HEK293 (cell line): ENCODE data around the gene FOXN4.
A peak's percentile ranks its signal among the peaks of the same experiment; 100 is the strongest.

Experiments
- CTCF ChIA-PET: fragments of 350-600 bp; formaldehyde crosslinking; extraction: SDS; loops from one replicate; lab custom pipeline; 2021; ENCODE audit warnings: antibody characterized with exemption; lab: Yijun Ruan, JAX
- POLR2A ChIA-PET: fragments of 300-600 bp; formaldehyde crosslinking; extraction: SDS; loops from one replicate; lab custom pipeline; 2020; ENCODE audit warnings: antibody characterized with exemption, inconsistent platforms; lab: Yijun Ruan, JAX
- H3K27ac ChIP-seq: fragments of 200-500 bp; sonication (Bioruptor generic); 2 replicates; pipeline ENCODE4 v1.5.1; 2014; ENCODE audit warnings: low read depth, low read length, control low read depth, inconsistent platforms; ENCODE audit errors: extremely low read depth
- H3K36me3 ChIP-seq, 2 experiments: fragments of 200-500 bp in 1 of 2; sonication (Bioruptor generic) in 1 of 2; 1 replicate in 1 of 2; 2 replicates in 1 of 2; pipeline ENCODE4 v1.5.1; 2014 to 2017; ENCODE audit warnings: inconsistent platforms in 2 of 2, low read length in 2 of 2; ENCODE audit not compliant: control insufficient read depth in 2 of 2, insufficient read depth in 1 of 2
- H3K4me1 ChIP-seq: fragments of 200-500 bp; sonication (Bioruptor generic); 2 replicates; pipeline ENCODE4 v1.5.1; 2014; ENCODE audit warnings: mild to moderate bottlenecking, low read length, inconsistent platforms; ENCODE audit not compliant: control insufficient read depth, insufficient read depth
- H3K4me3 ChIP-seq: 2 replicates; pipeline ENCODE4 v1.5.1; 2011; ENCODE audit warnings: low read depth, mild to moderate bottlenecking, control low read depth, low read length, moderate library complexity
- H3K9me3 ChIP-seq: fragments of 200-500 bp; sonication (Bioruptor generic); 2 replicates; pipeline ENCODE4 v1.5.1; 2014; ENCODE audit warnings: low read depth, low read length, inconsistent platforms; ENCODE audit not compliant: control insufficient read depth, insufficient read depth
- REPIN1 ChIP-seq: fragments of 450-650 bp; formaldehyde crosslinking; IDR thresholded peaks from 2 replicates; pipeline ENCODE4 v1.5.1; 2017; ENCODE audit warnings: missing biosample characterization, missing genetic modification characterization, low read depth
- SETDB1 ChIP-seq: IDR thresholded peaks from one replicate; pipeline ENCODE4 v1.6.1; 2017; ENCODE audit warnings: mild to moderate bottlenecking, low read length, moderate library complexity, mixed read lengths; ENCODE audit not compliant: insufficient read length
- SP2 ChIP-seq: fragments of 450-650 bp; formaldehyde crosslinking; IDR thresholded peaks from 2 replicates; pipeline ENCODE4 v1.5.1; 2016; ENCODE audit warnings: missing biosample characterization, missing genetic modification characterization
- ZBTB21 ChIP-seq: fragments of 450-650 bp; formaldehyde crosslinking; IDR thresholded peaks from 2 replicates; pipeline ENCODE4 v1.5.1; 2017; ENCODE audit warnings: missing biosample characterization, missing genetic modification characterization
- ZFHX2 ChIP-seq: fragments of 450-650 bp; formaldehyde crosslinking; conservative IDR thresholded peaks from 2 replicates; pipeline ENCODE4 v1.5.1; 2016; ENCODE audit warnings: missing biosample characterization, missing genetic modification characterization
- ZNF121 ChIP-seq: fragments of 450-650 bp; formaldehyde crosslinking; IDR thresholded peaks from 2 replicates; pipeline ENCODE4 v1.5.1; 2016; ENCODE audit warnings: missing biosample characterization, missing genetic modification characterization
- ZNF132 ChIP-seq: fragments of 450-650 bp; formaldehyde crosslinking; IDR thresholded peaks from 2 replicates; pipeline ENCODE4 v1.5.1; 2017; ENCODE audit warnings: missing biosample characterization, missing genetic modification characterization, borderline replicate concordance
- ZNF324 ChIP-seq: fragments of 450-650 bp; formaldehyde crosslinking; IDR thresholded peaks from 2 replicates; pipeline ENCODE4 v1.5.1; 2016; ENCODE audit warnings: missing biosample characterization, missing genetic modification characterization
- ZNF521 ChIP-seq: fragments of 450-650 bp; formaldehyde crosslinking; IDR thresholded peaks from 2 replicates; pipeline ENCODE4 v1.5.1; 2017; ENCODE audit warnings: missing biosample characterization, mild to moderate bottlenecking, missing genetic modification characterization
- ZNF555 ChIP-seq: fragments of 450-650 bp; formaldehyde crosslinking; conservative IDR thresholded peaks from 2 replicates; pipeline ENCODE4 v1.5.1; 2017; ENCODE audit warnings: missing biosample characterization, mild to moderate bottlenecking, missing genetic modification characterization, inconsistent platforms
- ZNF561 ChIP-seq: fragments of 450-650 bp; IDR thresholded peaks from 2 replicates; pipeline ENCODE4 v1.5.1; 2018; ENCODE audit warnings: missing biosample characterization, missing genetic modification characterization, borderline replicate concordance
- ZNF600 ChIP-seq: fragments of 450-650 bp; formaldehyde crosslinking; IDR thresholded peaks from 2 replicates; pipeline ENCODE4 v1.5.1; 2016; ENCODE audit warnings: missing biosample characterization, missing genetic modification characterization
- ZNF654 ChIP-seq: fragments of 450-650 bp; formaldehyde crosslinking; IDR thresholded peaks from 2 replicates; pipeline ENCODE4 v1.5.1; 2016; ENCODE audit warnings: low read depth, missing biosample characterization, missing genetic modification characterization
- ZNF658 ChIP-seq: fragments of 450-650 bp; formaldehyde crosslinking; IDR thresholded peaks from 2 replicates; pipeline ENCODE4; 2016; ENCODE audit warnings: missing biosample characterization, missing genetic modification characterization
- ZNF701 ChIP-seq: fragments of 450-650 bp; formaldehyde crosslinking; IDR thresholded peaks from 2 replicates; pipeline ENCODE4 v1.5.1; 2016; ENCODE audit warnings: missing biosample characterization, missing genetic modification characterization
- ZXDB ChIP-seq: fragments of 450-650 bp; formaldehyde crosslinking; IDR thresholded peaks from 2 replicates; pipeline ENCODE4 v1.5.1; 2016; ENCODE audit warnings: missing biosample characterization, missing genetic modification characterization
- TF ChIP-seq, protein P1 (sequence below): fragments of 450-650 bp; formaldehyde crosslinking; IDR thresholded peaks from 2 replicates; pipeline ENCODE4 v1.5.1; 2017; ENCODE audit warnings: missing biosample characterization, missing genetic modification characterization
- TF ChIP-seq, protein P2 (sequence below): fragments of 450-650 bp; formaldehyde crosslinking; IDR thresholded peaks from 2 replicates; pipeline ENCODE4 v1.5.1; 2016; ENCODE audit warnings: missing biosample characterization, missing genetic modification characterization
- TF ChIP-seq, protein P3 (sequence below): fragments of 450-650 bp; formaldehyde crosslinking; optimal IDR thresholded peaks from 2 replicates; pipeline ENCODE3; 2016; ENCODE audit warnings: missing biosample characterization, mild to moderate bottlenecking, missing genetic modification characterization

Gene FOXN4

DNA sequence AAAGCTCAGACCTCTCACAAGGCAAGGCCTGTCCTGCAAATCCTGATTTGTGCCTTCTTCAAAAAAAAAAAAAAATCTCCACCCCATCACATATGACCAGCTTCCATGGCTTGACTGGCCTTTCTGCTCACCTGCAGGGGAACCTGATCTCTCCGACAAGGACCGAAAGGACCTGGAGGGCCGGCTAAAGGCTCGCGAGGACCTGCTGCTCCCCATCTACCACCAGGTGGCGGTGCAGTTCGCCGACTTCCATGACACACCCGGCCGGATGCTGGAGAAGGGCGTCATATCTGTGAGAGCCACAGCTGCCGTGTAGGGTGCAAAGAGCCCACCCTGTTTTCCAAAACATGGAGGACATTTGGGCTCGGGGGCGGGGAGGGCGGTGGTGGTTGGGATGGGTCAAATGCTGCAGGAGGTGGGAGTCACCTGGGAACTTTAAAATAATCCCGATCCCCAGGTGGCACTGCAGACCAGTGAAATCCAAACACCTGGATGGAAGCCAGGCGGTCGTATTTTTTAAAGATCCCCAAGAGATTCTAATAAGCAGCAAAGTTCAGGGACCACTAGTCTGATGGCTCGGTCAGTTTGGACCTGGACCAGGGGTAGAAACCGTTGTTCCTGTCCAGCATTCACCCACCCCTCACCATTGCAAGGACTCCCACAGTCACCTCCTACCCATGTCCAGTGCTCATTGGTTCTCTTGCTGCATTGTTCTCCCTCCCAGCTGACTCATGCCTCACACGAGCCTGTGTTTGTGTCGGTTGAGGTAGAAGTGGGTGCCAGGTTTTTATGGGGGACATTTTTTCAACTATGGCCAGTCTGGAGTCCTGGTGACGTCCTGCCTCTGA is 44.8 kb downstream of the FOXN4 start (continued):
- TF ChIP-seq, protein P1, sequence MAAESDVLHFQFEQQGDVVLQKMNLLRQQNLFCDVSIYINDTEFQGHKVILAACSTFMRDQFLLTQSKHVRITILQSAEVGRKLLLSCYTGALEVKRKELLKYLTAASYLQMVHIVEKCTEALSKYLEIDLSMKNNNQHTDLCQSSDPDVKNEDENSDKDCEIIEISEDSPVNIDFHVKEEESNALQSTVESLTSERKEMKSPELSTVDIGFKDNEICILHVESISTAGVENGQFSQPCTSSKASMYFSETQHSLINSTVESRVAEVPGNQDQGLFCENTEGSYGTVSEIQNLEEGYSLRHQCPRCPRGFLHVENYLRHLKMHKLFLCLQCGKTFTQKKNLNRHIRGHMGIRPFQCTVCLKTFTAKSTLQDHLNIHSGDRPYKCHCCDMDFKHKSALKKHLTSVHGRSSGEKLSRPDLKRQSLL (tag by site-specific recombination) = peak; percentile 65; the same call in 1 of the 2 replicates
- TF ChIP-seq ZNF132 (tag by site-specific recombination) (no peak), ZFHX2 (tag by site-specific recombination) (peak; percentile 59), ZNF658 (no peak), ZXDB (tag by site-specific recombination) (no peak), ZNF654 (tag by site-specific recombination) (peak; percentile 78), ZNF121 (tag by site-specific recombination) (no peak), REPIN1 (no peak), SP2 (tag by site-specific recombination) (0 out of 2 replicates have a peak, but pooled peaks have one; percentile 11), ZNF561 (tag by site-specific recombination) (no peak), ZNF521 (no peak), ZNF701 (no peak), ZBTB21 (tag by site-specific recombination) (0 out of 2 replicates have a peak, but pooled peaks have one; percentile 23), ZNF600 (tag by site-specific recombination) (peak; percentile 88), ZNF324 (tag by site-specific recombination) (no peak)
- TF ChIP-seq, protein P2, sequence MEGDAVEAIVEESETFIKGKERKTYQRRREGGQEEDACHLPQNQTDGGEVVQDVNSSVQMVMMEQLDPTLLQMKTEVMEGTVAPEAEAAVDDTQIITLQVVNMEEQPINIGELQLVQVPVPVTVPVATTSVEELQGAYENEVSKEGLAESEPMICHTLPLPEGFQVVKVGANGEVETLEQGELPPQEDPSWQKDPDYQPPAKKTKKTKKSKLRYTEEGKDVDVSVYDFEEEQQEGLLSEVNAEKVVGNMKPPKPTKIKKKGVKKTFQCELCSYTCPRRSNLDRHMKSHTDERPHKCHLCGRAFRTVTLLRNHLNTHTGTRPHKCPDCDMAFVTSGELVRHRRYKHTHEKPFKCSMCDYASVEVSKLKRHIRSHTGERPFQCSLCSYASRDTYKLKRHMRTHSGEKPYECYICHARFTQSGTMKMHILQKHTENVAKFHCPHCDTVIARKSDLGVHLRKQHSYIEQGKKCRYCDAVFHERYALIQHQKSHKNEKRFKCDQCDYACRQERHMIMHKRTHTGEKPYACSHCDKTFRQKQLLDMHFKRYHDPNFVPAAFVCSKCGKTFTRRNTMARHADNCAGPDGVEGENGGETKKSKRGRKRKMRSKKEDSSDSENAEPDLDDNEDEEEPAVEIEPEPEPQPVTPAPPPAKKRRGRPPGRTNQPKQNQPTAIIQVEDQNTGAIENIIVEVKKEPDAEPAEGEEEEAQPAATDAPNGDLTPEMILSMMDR (tag by site-specific recombination) = peak; percentile 88
- TF ChIP-seq, protein P3, sequence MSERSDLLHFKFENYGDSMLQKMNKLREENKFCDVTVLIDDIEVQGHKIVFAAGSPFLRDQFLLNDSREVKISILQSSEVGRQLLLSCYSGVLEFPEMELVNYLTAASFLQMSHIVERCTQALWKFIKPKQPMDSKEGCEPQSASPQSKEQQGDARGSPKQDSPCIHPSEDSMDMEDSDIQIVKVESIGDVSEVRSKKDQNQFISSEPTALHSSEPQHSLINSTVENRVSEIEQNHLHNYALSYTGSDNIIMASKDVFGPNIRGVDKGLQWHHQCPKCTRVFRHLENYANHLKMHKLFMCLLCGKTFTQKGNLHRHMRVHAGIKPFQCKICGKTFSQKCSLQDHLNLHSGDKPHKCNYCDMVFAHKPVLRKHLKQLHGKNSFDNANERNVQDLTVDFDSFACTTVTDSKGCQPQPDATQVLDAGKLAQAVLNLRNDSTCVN = no peak
- TF ChIP-seq, all 188 proteins: peak for 18

DNA sequence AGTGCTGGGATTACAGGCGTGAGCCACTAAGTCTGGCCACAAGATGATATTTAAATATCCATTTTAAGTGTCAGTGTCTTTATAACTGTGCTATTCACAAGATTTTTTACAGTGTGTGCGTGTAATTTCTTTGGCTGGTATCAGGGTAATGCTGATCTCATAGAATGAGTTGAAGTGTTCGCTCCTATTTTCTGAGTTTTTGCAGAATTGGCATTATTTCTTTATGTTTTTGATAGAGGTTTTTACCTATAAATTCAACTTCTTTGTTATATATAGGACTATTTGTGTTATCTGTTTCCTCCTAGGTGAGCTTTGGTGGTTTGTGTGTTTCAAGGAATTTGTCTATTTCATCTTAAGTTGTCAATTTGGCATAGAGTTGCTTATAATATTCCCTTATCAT is 45.6 kb downstream of the FOXN4 start:
- POLR2A ChIA-PET = no interaction called here
- CTCF ChIA-PET = interaction anchor here (0.6 to 6.0 kb wide), 34 partner anchors 9 to 609 kb away, joined by 3 to 93 read pairs (median 4); no protein-coding TSS in a partner anchor
- TF ChIP-seq, protein P1 (tag by site-specific recombination) = no peak
- TF ChIP-seq SETDB1 = peak; percentile 67
- no peak for TF ChIP-seq ZNF555 (tag by site-specific recombination)

More for the DNA sequence above, 45.6 kb downstream of the FOXN4 start:
- Histone ChIP-seq H3K9me3 (no peaks in the 10 kb centered on the region), H3K27ac (no peak overlapping the region), H3K4me1 (no peaks in the 10 kb centered on the region), H3K4me3 (no peak overlapping the region), H3K36me3 (peaks cover 0 to 23% of the 10 kb centered on the region in 2 experiments; a peak in 2 of 3 replicates)
